Tibial artery (tissue), 4 donors: ENCODE measurements around the gene PRMT5.
A peak's percentile ranks its signal among the peaks of the same experiment; 100 is the strongest.

Experiments used
- DNase-seq, 2 donors: peaks; one replicate each; pipeline ENCODE4 v3.0.0-alpha.2; 2019
- H3K27ac ChIP-seq, 2 donors: fragments of 200-600 bp; sonication (generic) in 1 of 2; 1 replicate in 1 of 2; 2 replicates in 1 of 2; pipeline ENCODE4 v1.5.1; 2018 to 2019; ENCODE audit warnings: mild to moderate bottlenecking in 1 of 2
- H3K27me3 ChIP-seq, 2 donors: fragments of 200-600 bp; sonication (generic) in 1 of 2; one replicate each; pipeline versions ENCODE4 v1.5.1 to v1.6.0; 2016 to 2019
- H3K36me3 ChIP-seq, 3 donors: fragments of 200-600 bp; sonication (generic) in 2 of 3; one replicate each; pipeline ENCODE4 v1.5.1; 2016 to 2019; ENCODE audit warnings: mild to moderate bottlenecking in 2 of 3
- H3K4me1 ChIP-seq, 4 donors: fragments of 200-600 bp; sonication (generic) in 2 of 4; 1 replicate in 3 of 4; 2 replicates in 1 of 4; pipeline ENCODE4 v1.5.1; 2016 to 2019
- H3K4me3 ChIP-seq, 2 donors: fragments of 200-600 bp; sonication (generic) in 1 of 2; 1 replicate in 1 of 2; 2 replicates in 1 of 2; pipeline ENCODE4 v1.5.1; 2018 to 2019; ENCODE audit warnings: mild to moderate bottlenecking in 2 of 2
- H3K9me3 ChIP-seq, 3 donors: fragments of 200-600 bp; sonication (generic) in 1 of 3; one replicate each; pipeline ENCODE4 v1.5.1; 2016 to 2019
- intact Hi-C: fragments of 100-400 bp; cut with DNase I; formaldehyde crosslinking; loops from one replicate; pipeline ENCODE4 v1.15.0; 2023; ENCODE audit warnings: low total_unique reads
- TF ChIP-seq, protein P1 (sequence below), 2 experiments: fragments of 200-600 bp in 1 of 2; fragments of 450-650 bp in 1 of 2; IDR thresholded peaks; one replicate each; pipeline ENCODE4 v1.5.1; 2017 to 2019; ENCODE audit warnings: antibody characterized with exemption in 2 of 2, mild to moderate bottlenecking in 1 of 2, moderate library complexity in 1 of 2

PRMT5 gene

DNA sequence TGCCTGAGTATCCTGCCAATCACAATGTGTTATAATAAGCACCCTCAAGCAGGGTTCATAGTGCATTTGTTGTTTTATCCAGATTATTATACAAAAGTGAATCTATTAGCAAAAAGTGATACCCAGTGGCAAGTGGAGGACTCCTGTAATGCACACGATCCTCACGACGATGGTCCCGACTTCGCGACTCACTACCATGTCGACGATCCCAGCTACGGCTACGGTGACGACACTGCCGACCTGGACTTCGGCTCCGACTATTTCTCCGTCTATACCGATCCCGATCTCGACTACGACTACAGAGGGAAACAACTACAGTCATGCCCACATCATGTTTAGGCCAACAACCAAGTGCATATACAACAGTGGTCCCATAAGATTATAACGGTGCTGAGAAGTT lies 23.1 kb downstream of the PRMT5 start:
- intact Hi-C loops: no loop called here
- H3K4me3 ChIP-seq: no peak overlapping the region
- H3K4me1 ChIP-seq: no peaks in the 10 kb centered on the region
- H3K36me3 ChIP-seq: peaks cover 80 to 98% (median 96%) of the 10 kb centered on the region in 3 donors
- TF ChIP-seq, protein P1, sequence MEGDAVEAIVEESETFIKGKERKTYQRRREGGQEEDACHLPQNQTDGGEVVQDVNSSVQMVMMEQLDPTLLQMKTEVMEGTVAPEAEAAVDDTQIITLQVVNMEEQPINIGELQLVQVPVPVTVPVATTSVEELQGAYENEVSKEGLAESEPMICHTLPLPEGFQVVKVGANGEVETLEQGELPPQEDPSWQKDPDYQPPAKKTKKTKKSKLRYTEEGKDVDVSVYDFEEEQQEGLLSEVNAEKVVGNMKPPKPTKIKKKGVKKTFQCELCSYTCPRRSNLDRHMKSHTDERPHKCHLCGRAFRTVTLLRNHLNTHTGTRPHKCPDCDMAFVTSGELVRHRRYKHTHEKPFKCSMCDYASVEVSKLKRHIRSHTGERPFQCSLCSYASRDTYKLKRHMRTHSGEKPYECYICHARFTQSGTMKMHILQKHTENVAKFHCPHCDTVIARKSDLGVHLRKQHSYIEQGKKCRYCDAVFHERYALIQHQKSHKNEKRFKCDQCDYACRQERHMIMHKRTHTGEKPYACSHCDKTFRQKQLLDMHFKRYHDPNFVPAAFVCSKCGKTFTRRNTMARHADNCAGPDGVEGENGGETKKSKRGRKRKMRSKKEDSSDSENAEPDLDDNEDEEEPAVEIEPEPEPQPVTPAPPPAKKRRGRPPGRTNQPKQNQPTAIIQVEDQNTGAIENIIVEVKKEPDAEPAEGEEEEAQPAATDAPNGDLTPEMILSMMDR (IDR thresholded peaks at IDR 0.05): no peak
- no peaks in the 10 kb centered on the region for H3K27me3 ChIP-seq
- peak in 1 of 2 donors; percentile 21 for DNase-seq
- no peaks in the 10 kb centered on the region for H3K9me3 ChIP-seq
- H3K27ac ChIP-seq: no peak overlapping the region

DNA sequence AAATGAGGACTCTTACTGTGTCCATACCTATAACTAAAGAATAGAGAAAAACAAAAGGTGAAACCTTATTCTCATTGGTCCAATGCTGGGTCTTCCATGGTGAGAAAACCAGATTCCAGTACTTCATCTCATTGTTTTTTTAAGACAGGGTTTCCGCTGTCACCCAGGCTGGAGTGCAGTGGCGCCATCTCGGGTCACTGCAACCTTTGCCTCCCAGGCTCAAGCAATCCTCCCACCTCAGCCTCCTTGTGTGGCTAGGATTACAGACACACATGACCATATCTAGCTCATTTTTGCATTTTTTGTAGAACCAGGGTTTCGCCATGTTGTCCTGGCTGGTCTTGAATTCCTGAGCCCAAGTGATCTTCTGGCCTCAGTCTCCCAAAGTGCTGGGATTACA lies 23.5 kb downstream of the PRMT5 start:
- Histone ChIP-seq H3K36me3 (peaks cover 84 to 98% (median 95%) of the 10 kb centered on the region in 3 donors), H3K9me3 (no peaks in the 10 kb centered on the region), H3K27me3 (no peaks in the 10 kb centered on the region), H3K27ac (no peak overlapping the region), H3K4me3 (no peak overlapping the region), H3K4me1 (no peaks in the 10 kb centered on the region)
- peak in 1 of 2 donors; percentile 16 for DNase-seq
- TF ChIP-seq, protein P1 (IDR thresholded peaks at IDR 0.05): no peak
- intact Hi-C loops: no loop called here

DNA sequence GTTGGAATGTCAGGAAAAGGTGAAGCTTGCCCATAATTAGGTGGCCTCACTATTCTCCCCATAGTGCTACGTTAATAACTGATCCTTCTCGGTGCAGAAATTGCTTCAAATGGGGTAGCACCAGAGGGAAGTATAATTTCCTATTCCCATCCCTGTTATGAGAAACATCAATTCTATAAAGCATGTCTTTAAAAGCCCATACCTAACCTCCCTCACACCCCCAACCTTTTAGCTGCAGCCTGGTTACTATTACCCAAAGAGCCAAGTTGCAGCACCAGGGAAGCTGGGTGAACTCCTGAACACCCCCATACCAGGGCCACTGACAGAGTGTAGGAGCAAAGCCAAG lies 25.5 kb downstream of the PRMT5 start:
- peak in 1 of 2 donors; percentile 3 for DNase-seq
- Histone ChIP-seq H3K27me3 (no peaks in the 10 kb centered on the region), H3K9me3 (no peaks in the 10 kb centered on the region), H3K4me3 (no peak overlapping the region), H3K4me1 (peaks cover 0 to 2% (median under 1%) of the 10 kb centered on the region in 4 donors), H3K27ac (no peak overlapping the region), H3K36me3 (peaks cover 77 to 85% (median 79%) of the 10 kb centered on the region in 3 donors)
- TF ChIP-seq, protein P1 (IDR thresholded peaks at IDR 0.05): no peak
- intact Hi-C loops: no loop called here

DNA sequence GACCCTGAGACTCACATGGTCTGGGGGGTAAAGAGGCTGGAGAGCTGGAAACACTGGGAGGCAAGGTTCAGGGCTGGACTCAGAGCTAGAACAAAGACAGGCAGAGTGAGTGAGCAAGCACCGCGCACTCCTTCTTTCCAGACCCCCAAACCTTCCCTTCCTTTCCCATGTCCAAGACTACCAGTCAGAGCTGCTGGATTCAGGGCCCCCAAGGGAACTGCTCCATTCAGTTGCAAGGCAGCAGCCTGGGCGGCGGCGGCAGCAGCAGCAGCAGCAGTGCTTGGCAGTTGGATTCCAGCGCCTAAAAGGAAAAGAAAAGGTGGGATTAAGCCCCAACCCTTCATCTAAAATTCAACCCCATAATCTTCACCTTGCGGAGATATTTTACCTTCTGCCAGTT lies 27.4 kb downstream of the PRMT5 start:
- intact Hi-C loops: no loop called here
- Histone ChIP-seq H3K4me1 (peaks cover 0 to 8% (median 2%) of the 10 kb centered on the region in 4 donors), H3K4me3 (no peak overlapping the region), H3K27ac (no peak overlapping the region), H3K36me3 (peaks cover 58 to 66% (median 60%) of the 10 kb centered on the region in 3 donors), H3K27me3 (no peaks in the 10 kb centered on the region), H3K9me3 (no peaks in the 10 kb centered on the region)
- TF ChIP-seq, protein P1 (IDR thresholded peaks at IDR 0.05): no peak
- peak in 1 of 2 donors; percentile 28 for DNase-seq

DNA sequence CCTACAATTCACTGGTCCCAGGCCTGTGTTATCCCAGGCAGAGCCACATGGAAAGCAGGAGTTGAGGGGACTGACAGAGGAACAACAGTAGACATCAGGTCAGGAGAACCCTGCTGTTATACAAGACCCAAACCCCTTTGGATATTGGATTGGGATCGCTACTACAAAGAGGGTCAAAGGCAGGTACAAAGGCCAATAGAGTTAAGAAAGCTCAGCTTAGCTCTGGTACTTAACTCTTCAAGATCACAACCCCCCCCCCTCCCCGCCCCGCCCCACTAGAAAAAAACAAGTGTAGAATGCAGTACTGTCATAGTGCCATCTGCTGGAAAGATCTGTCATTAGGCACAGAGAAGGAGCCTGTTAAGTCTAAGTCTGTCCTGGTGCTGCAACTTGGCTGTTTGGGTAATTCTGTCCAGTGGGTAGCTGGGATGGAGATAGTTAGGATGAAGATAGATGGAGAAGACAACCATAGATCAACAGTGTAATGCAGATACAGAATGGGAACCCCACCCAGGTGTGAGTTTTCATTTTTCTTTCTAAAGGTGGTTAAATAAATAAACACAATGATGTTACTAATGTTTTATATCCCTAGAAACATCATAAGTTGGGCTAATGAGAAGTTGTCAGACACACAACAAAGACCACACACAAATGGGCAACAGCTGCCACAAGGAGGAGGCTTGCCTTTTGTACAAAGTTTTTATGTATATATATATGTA lies 28.9 kb downstream of the PRMT5 start:
- TF ChIP-seq, protein P1 (IDR thresholded peaks at IDR 0.05): peak; percentile 39 to 63

More for the DNA sequence above, 28.9 kb downstream of the PRMT5 start:
- no peaks in the 10 kb centered on the region for H3K9me3 ChIP-seq
- peaks cover 0 to 8% (median 2%) of the 10 kb centered on the region in 4 donors for H3K4me1 ChIP-seq
- H3K4me3 ChIP-seq: no peak overlapping the region
- H3K36me3 ChIP-seq: peaks cover 43 to 50% (median 44%) of the 10 kb centered on the region in 3 donors
- H3K27ac ChIP-seq: peak overlapping the region; percentile 54
- DNase-seq: peak in 1 of 2 donors; percentile 51
- intact Hi-C loops: no loop called here
- H3K27me3 ChIP-seq: no peaks in the 10 kb centered on the region
